GM10248 (cell line): ENCODE measurements around the gene RNF187.
"Not testable (repeated sequence)": the region's sequence is repeated elsewhere in the genome, so short reads cannot be mapped to it uniquely, and the experiment has no call there.

Experiments used
- CTCF ChIA-PET: fragments of 300-600 bp; sonication (Branson Sonifier 250); formaldehyde crosslinking; extraction: SDS; loops from one replicate; lab custom pipeline; 2021; ENCODE audit warnings: antibody characterized with exemption; lab: Yijun Ruan, JAX
- POLR2A ChIA-PET: fragments of 350-650 bp; sonication (Branson Sonifier 250); formaldehyde crosslinking; extraction: SDS; loops from one replicate; lab custom pipeline; 2020; ENCODE audit warnings: antibody characterized with exemption; lab: Yijun Ruan, JAX
- DNase-seq: peaks from one replicate; pipeline ENCODE4 v3.0.0; 2012; ENCODE audit errors: extremely low spot score
- CTCF ChIP-seq: IDR thresholded peaks from 2 replicates; pipeline ENCODE4 v1.5.1; 2012; ENCODE audit warnings: mild to moderate bottlenecking, low read depth; ENCODE audit errors: extremely low read depth, missing control alignments, control extremely low read depth

RNF187 gene

DNA sequence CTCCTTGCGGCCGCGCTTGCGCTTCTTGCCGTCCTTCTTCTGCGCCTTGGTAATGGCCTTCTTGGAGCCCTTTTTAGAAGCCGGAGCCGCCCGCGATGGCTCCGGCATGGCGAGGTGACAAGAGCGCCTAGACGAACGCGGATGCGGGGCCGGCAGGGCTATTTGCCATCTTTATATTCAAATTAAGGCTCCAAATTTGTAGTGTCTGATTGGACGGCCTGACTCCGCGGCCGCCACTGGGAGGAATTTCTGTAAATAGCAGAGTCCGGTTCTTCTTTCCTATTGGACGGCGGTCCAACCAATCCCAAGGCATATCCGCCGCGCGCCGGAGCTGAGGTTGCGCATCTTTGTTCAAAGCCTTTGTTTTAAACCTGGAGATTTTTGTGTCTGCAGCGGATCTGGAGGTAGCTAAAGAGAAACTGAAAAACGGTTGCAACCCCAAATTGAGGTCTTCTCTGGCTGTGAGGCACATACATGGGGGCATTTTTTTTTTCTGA is 22.6 kb upstream of the RNF187 start:
- no peak for TF ChIP-seq CTCF
- ChIA-PET POLR2A (no interaction called here), CTCF (interaction anchor here (1.5 to 4.2 kb wide), 4 partner anchors 8 to 13 kb away, joined by 4 to 17 read pairs (median 6); no protein-coding TSS in a partner anchor)
- DNase-seq: peak; percentile 81

GRCh38 chr1:228465141-228465540 is 22.0 kb upstream of the RNF187 start:
- POLR2A ChIA-PET: no interaction called here

GRCh38 chr1:228465571-228466146 is 21.5 kb upstream of the RNF187 start:
- no peak for DNase-seq
- POLR2A ChIA-PET: no interaction called here
- CTCF ChIA-PET: interaction anchor here (1.3 to 1.5 kb wide), 2 partner anchors 8 to 35 kb away, joined by 5 to 10 read pairs; no protein-coding TSS in a partner anchor
- no peak for TF ChIP-seq CTCF

More at GRCh38 chr1:228465141-228465540, 22.0 kb upstream of the RNF187 start:
- no peak for DNase-seq
- TF ChIP-seq CTCF: no peak
- CTCF ChIA-PET: interaction anchor here (1.3 to 2.2 kb wide), 3 partner anchors 9 to 36 kb away, joined by 4 to 10 read pairs (median 5); no protein-coding TSS in a partner anchor

DNA sequence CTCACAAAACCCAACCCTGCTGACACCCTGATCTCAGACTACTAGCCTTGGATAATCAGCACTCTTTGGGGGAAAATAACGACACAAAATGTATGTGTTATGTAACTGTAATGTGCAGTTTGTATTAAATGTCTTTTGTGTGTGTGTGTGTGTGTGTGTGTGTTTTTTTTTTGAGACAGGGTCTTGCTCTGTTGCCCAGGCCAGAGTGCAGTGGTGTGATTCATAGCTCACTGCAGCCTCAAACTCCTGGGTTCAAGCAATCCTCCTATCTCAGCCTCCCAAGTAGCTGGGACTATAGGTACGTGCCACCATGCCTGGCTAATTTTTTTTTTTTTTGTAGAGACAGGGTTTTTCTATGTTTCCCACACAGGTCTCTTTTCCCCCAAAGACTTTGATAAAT is 19.0 kb upstream of the RNF187 start:
- CTCF ChIA-PET: interaction anchor here (1.0 kb wide), 1 partner anchor 32 kb away, joined by 3 read pairs; no protein-coding TSS in a partner anchor
- DNase-seq, POLR2A ChIA-PET: not testable (repeated sequence)

DNA sequence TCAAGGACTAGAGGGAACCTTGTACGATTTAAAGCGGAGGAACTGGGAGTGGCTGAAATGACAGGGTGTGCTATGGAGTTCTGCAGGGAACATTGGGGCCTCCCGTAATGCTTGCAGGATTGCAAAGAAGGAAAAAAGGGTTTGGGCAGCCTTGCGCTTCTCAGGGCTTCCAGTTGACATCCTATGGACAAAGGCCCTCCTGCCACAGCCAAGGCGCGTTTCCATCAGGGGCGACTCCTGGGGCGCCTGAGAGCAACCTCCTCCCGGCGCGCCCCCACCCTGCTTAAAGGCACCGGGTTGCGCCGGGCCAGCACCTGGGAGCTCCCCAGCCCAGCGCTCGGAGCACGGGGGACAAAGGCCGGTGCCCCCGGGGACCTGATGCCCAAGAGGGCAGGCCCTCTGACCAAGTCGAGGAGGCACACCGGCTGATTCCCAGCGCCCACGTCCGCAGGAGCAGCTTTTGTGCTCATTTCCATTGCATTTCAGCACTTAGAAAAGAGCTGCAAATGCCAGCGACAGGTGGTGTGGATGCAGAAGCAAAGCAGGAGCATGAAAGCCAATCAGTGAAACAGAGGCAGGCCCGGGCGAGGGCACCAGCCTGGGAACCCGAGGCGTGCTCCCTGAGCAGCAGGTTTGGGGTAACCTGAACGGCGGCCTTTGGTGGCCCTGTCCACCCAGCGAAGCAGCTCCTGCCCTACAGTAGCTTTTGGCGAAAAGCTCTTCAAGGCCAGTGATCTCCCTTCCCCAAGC is 17.6 kb upstream of the RNF187 start:
- TF ChIP-seq CTCF: no peak
- ChIA-PET CTCF (interaction anchor here (0.8 to 1.8 kb wide), 4 partner anchors 9 to 32 kb away, joined by 3 to 7 read pairs (median 4); no protein-coding TSS in a partner anchor), POLR2A (no interaction called here)
- DNase-seq: no peak

DNA sequence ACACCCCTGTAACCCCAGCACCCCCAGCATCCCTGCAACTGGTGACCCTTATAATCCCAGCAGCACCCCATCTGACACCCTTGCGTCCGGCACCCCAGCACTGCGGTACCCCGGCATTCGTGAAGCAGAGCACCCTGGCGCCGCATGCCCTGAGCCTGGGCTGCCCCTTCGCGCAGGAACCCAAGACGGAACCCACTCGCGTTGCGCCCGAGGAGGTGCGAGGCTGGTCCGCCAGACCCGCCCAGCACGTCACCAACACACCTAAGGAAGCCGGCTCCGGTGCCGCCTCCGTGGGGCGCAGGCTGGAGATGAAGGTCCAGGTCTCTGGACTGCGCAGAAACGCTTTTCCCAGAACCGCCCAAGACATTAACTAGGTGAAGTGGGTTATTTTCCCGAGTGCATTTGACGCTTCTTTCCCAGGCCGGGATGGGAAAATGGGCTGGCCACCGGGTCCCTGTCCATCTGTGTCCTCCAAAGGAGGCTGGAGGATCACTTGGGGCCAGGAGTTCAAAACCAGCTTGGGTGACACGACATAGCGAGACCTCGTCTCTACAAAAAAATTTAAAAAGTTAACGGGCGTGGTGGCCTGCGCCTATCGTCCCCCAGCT is 15.9 kb upstream of the RNF187 start:
- no peak for DNase-seq
- CTCF ChIA-PET: interaction anchor here (0.9 to 3.3 kb wide), 9 partner anchors 9 to 50 kb away, joined by 3 to 17 read pairs (median 7); no protein-coding TSS in a partner anchor

More for the DNA sequence above, 15.9 kb upstream of the RNF187 start:
- POLR2A ChIA-PET: no interaction called here
- no peak for TF ChIP-seq CTCF
